ENCODE measurements around the gene CRKL.

Gene CRKL

DNA sequence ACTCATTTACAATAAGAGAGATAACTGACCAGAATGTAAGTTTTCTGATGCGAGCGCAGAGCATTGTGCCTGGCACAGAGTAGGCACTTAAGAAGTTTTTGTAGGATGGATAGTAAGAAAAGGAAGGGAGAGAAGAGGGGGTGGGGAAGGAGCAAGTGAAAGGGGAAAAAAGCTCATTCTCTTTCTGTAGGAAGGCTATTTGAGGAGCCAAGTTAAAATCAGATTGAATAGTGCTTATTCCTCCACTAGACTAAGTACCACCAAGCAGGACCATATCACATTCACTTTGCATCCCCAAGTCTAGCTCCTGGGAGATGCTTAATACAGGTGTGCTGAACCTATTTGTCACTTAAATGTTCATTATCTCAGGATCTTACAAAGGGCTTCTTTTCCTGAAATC is 14.1 kb upstream of the CRKL start:
- Histone ChIP-seq H3K27me3 (ENCODE audit: insufficient read depth, low read length, poor library complexity, severe bottlenecking) (no peaks in the 10 kb centered on the region), H3K4me1 (ENCODE audit: insufficient read depth, low read length, poor library complexity, severe bottlenecking) (no peaks in the 10 kb centered on the region), H4K20me1 (ENCODE audit: insufficient read depth, low read length, poor library complexity, severe bottlenecking) (no peaks in the 10 kb centered on the region), H2AFZ (ENCODE audit: low read length) (no peak overlapping the region), H3K79me2 (ENCODE audit: insufficient read depth, low read length) (no peaks in the 10 kb centered on the region), H3K4me3 (ENCODE audit: low read length, poor library complexity, severe bottlenecking) (no peak overlapping the region), H3K9ac (ENCODE audit: low read depth, low read length, poor library complexity, severe bottlenecking) (no peak overlapping the region), H3K4me2 (ENCODE audit: low read depth, low read length, poor library complexity, severe bottlenecking) (no peak overlapping the region), H3F3A (ENCODE audit: low read depth) (no peaks in the 10 kb centered on the region), H3K9me3 (ENCODE audit: insufficient read depth, low read depth, low read length) (no peaks in the 10 kb centered on the region), H3K36me3 (ENCODE audit: insufficient read depth, low read length) (no peaks in the 10 kb centered on the region), H3K9me2 (replicated peaks; ENCODE audit: low read depth, low read length) (no peaks in the 10 kb centered on the region)
- TF ChIP-seq, protein P1, sequence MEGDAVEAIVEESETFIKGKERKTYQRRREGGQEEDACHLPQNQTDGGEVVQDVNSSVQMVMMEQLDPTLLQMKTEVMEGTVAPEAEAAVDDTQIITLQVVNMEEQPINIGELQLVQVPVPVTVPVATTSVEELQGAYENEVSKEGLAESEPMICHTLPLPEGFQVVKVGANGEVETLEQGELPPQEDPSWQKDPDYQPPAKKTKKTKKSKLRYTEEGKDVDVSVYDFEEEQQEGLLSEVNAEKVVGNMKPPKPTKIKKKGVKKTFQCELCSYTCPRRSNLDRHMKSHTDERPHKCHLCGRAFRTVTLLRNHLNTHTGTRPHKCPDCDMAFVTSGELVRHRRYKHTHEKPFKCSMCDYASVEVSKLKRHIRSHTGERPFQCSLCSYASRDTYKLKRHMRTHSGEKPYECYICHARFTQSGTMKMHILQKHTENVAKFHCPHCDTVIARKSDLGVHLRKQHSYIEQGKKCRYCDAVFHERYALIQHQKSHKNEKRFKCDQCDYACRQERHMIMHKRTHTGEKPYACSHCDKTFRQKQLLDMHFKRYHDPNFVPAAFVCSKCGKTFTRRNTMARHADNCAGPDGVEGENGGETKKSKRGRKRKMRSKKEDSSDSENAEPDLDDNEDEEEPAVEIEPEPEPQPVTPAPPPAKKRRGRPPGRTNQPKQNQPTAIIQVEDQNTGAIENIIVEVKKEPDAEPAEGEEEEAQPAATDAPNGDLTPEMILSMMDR (conservative IDR thresholded peaks at IDR 0.05; ENCODE audit: low read length): no peak
- TF ChIP-seq EZH2phosphoT487 (IDR thresholded peaks at IDR 0.05; ENCODE audit: borderline replicate concordance): no peak

DNA sequence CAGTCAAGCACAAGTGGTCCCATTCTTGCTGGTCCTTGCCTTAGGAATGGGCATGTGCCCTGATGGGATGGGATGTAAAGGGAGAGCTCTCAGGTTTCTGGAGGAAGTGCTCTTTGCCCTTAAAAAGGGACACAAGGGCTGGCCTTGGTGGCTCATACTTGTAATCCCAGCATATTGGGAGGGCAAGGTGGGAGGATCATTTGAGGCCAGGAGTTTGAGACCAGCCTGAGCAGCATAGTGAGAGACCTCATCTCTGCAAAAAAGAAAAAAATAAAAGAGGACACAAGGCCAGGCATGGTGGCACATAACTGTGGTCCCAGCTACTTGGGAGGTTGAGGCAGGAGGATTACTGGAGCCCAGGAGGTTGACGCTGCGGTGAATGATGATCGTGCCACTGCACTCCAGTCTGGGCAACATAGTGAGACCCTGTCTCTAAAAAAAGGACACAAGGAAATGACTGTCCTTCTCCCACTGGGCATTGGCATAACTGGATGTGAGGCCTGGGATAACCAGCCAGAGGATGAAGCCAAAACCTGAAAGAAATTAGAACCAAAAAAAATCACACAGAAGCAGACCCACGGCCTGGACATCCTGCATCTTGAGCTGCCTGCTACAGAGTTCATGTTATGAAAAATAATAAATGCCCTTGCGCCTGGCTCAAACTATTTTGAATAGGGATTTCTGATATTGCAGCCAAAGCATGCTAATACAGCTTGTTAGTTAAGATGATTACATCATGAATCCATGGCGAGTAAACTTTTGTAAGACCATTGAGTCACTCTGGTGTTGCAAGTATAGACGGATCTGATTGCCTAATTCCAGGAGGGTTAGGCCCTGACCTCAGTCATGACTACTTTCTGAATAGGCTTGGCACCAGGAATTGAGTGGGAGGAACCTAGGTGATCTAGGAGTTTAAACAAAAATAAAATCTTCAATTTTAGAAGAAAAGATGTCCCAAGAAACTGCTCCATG is 12.9 kb upstream of the CRKL start:
- no peak overlapping the region for H3K4me2 ChIP-seq (ENCODE audit: low read depth, low read length, poor library complexity, severe bottlenecking)
- H3K36me3 ChIP-seq (ENCODE audit: insufficient read depth, low read length): no peaks in the 10 kb centered on the region
- no peaks in the 10 kb centered on the region for H3K79me2 ChIP-seq (ENCODE audit: insufficient read depth, low read length)
- no peaks in the 10 kb centered on the region for H3K9me3 ChIP-seq (ENCODE audit: insufficient read depth, low read depth, low read length)
- no peaks in the 10 kb centered on the region for H3K9me2 ChIP-seq (replicated peaks; ENCODE audit: low read depth, low read length)
- no peaks in the 10 kb centered on the region for H3K4me1 ChIP-seq (ENCODE audit: insufficient read depth, low read length, poor library complexity, severe bottlenecking)
- H3K27me3 ChIP-seq (ENCODE audit: insufficient read depth, low read length, poor library complexity, severe bottlenecking): no peaks in the 10 kb centered on the region
- no peak for TF ChIP-seq EZH2phosphoT487 (IDR thresholded peaks at IDR 0.05; ENCODE audit: borderline replicate concordance)
- TF ChIP-seq, protein P1 (conservative IDR thresholded peaks at IDR 0.05; ENCODE audit: low read length): no peak
- H2AFZ ChIP-seq (ENCODE audit: low read length): no peak overlapping the region
- no peaks in the 10 kb centered on the region for H3F3A ChIP-seq (ENCODE audit: low read depth)
- no peak overlapping the region for H3K9ac ChIP-seq (ENCODE audit: low read depth, low read length, poor library complexity, severe bottlenecking)
- no peak overlapping the region for H3K4me3 ChIP-seq (ENCODE audit: low read length, poor library complexity, severe bottlenecking)
- no peaks in the 10 kb centered on the region for H4K20me1 ChIP-seq (ENCODE audit: insufficient read depth, low read length, poor library complexity, severe bottlenecking)

DNA sequence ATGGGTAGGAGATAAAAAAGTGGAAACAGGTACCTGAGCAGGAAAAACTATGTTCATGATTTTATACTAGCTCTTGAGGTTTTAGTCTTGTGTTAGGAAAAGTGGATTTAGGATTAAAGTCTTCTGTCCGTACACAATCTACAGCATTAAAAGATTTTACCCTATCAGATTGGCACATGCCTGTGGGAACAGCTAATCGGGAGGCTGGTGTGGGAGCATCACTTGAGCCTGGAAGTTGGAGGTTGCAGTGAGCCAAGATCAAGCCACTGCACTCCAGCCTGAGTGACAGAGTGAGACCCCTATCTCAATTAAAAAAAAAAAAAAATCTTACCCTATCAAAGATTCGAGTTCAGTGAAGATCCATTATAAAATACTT is 12.2 kb upstream of the CRKL start:
- no peaks in the 10 kb centered on the region for H3K79me2 ChIP-seq (ENCODE audit: insufficient read depth, low read length)
- H3K4me3 ChIP-seq (ENCODE audit: low read length, poor library complexity, severe bottlenecking): no peak overlapping the region
- no peak for TF ChIP-seq EZH2phosphoT487 (IDR thresholded peaks at IDR 0.05; ENCODE audit: borderline replicate concordance)
- TF ChIP-seq, protein P1 (conservative IDR thresholded peaks at IDR 0.05; ENCODE audit: low read length): no peak
- no peaks in the 10 kb centered on the region for H3F3A ChIP-seq (ENCODE audit: low read depth)
- H3K27me3 ChIP-seq (ENCODE audit: insufficient read depth, low read length, poor library complexity, severe bottlenecking): no peaks in the 10 kb centered on the region
- no peaks in the 10 kb centered on the region for H3K9me3 ChIP-seq (ENCODE audit: insufficient read depth, low read depth, low read length)
- no peaks in the 10 kb centered on the region for H4K20me1 ChIP-seq (ENCODE audit: insufficient read depth, low read length, poor library complexity, severe bottlenecking)
- no peaks in the 10 kb centered on the region for H3K9me2 ChIP-seq (replicated peaks; ENCODE audit: low read depth, low read length)
- H3K36me3 ChIP-seq (ENCODE audit: insufficient read depth, low read length): no peaks in the 10 kb centered on the region
- H2AFZ ChIP-seq (ENCODE audit: low read length): no peak overlapping the region
- no peak overlapping the region for H3K4me2 ChIP-seq (ENCODE audit: low read depth, low read length, poor library complexity, severe bottlenecking)
- H3K4me1 ChIP-seq (ENCODE audit: insufficient read depth, low read length, poor library complexity, severe bottlenecking): no peaks in the 10 kb centered on the region
- no peak overlapping the region for H3K9ac ChIP-seq (ENCODE audit: low read depth, low read length, poor library complexity, severe bottlenecking)

All from Loucy (cell line).